Lung (tissue), 12 donors: Measurements from ENCODE around the gene EXOC4. TPM values are rescaled to one million over a fixed set of nuclear protein-coding genes. Genes with fewer than 3 reads are reported as not detected.
A peak's percentile ranks its signal among the peaks of the same experiment; 100 is the strongest.

Experiments
- ATAC-seq: fragments of 200-7000 bp; cut with Tn5 transposase; one replicate; pipeline ENCODE4 v1.9.1; 2020; ENCODE audit warnings: moderate number of reproducible peaks; ENCODE audit not compliant: insufficient read depth, low FRiP score
- DNase-seq, 3 donors: peaks; one replicate each; pipeline ENCODE4 v3.0.0-alpha.2; 2013 to 2017
- H3K27ac ChIP-seq, 2 donors: one replicate each; pipeline ENCODE4 v1.5.1; 2013; ENCODE audit warnings: mild to moderate bottlenecking in 2 of 2, moderate library complexity in 2 of 2, control low read depth in 1 of 2, inconsistent platforms in 1 of 2, low read depth in 1 of 2, low read length in 1 of 2
- H3K27me3 ChIP-seq, 3 donors: one replicate each; pipeline ENCODE4 v1.5.1; 2013; ENCODE audit warnings: low read length in 2 of 3; ENCODE audit not compliant: control insufficient read depth in 3 of 3, insufficient read depth in 3 of 3
- H3K36me3 ChIP-seq, 4 donors: one replicate each; pipeline ENCODE4 v1.5.1; 2013; ENCODE audit warnings: low read length in 4 of 4, mild to moderate bottlenecking in 1 of 4, moderate library complexity in 1 of 4; ENCODE audit not compliant: control insufficient read depth in 4 of 4, insufficient read depth in 4 of 4
- H3K4me1 ChIP-seq, 5 donors: one replicate each; pipeline ENCODE4 v1.5.1; 2013; ENCODE audit warnings: low read length in 5 of 5, mild to moderate bottlenecking in 2 of 5, moderate library complexity in 1 of 5; ENCODE audit not compliant: control insufficient read depth in 5 of 5, insufficient read depth in 5 of 5
- H3K4me3 ChIP-seq: one replicate; pipeline ENCODE4 v1.5.1; 2013; ENCODE audit warnings: mild to moderate bottlenecking, control low read depth, moderate library complexity
- H3K9ac ChIP-seq, 2 donors: one replicate each; pipeline ENCODE4 v1.5.1; 2013; ENCODE audit warnings: low read length in 2 of 2, control low read depth in 1 of 2; ENCODE audit not compliant: insufficient read depth in 1 of 2
- H3K9me3 ChIP-seq, 4 donors: one replicate each; pipeline ENCODE4 v1.5.1; 2013; ENCODE audit warnings: low read length in 3 of 4, mild to moderate bottlenecking in 1 of 4, moderate library complexity in 1 of 4; ENCODE audit not compliant: control insufficient read depth in 4 of 4, insufficient read depth in 3 of 4
- CTCF ChIP-seq: IDR thresholded peaks from 2 replicates; pipeline ENCODE4 v1.5.1; 2012; ENCODE audit warnings: mild to moderate bottlenecking; ENCODE audit errors: control extremely low read depth, extremely low read depth
- WGBS, 2 donors: extraction: QIAGEN DNeasy Blood & Tissue Kit; methylation state at CpG; one replicate each; pipeline ENCODE4 v1.1.7; 2013; 5-methylcytosine and 5-hydroxymethylcytosine counted together
- polyA plus RNA-seq, 2 donors: library from polyadenylated mRNA; stranded (reverse); fragments of 200-250 nt; gene quantifications; one replicate each; pipeline ENCODE4 v1.2.1, GENCODE V29; 2013
- total RNA-seq, 2 donors: library from RNA; depleted of rRNA in 1 of 2; stranded (reverse); fragments of >200 nt in 1 of 2; gene quantifications; one replicate each; pipeline ENCODE4 v1.2.1, GENCODE V29; 2014 to 2021
- donor health status: control.
- donor health status: control.
- donor health status: Bipolar disorder and iron deficiency.
- donor health status: healthy.
- donor health status: DM: yes; HTN: yes; CAD: no.

Gene EXOC4
- total and polyA plus RNA-seq, 4 donors, result 10.3 to 232 (median 47.4) TPM

GRCh38 chr7:133699386-133699785 is 446.5 kb downstream of the EXOC4 start:
- Histone ChIP-seq H3K9ac (no peak overlapping the region), H3K36me3 (peaks cover 0 to 1% (median 0%) of the 10 kb centered on the region in 4 donors), H3K27me3 (no peaks in the 10 kb centered on the region), H3K9me3 (no peaks in the 10 kb centered on the region), H3K4me3 (no peak overlapping the region), H3K27ac (no peak overlapping the region), H3K4me1 (peaks cover 0 to 4% (median 0%) of the 10 kb centered on the region in 5 donors)
- no peak for TF ChIP-seq CTCF
- ATAC-seq, result no peak
- no peak for DNase-seq
- WGBS, 2 donors, result 58 to 85% methylated on average over 4 of the region's 4 CpGs

GRCh38 chr7:133702078-133702477 is 449.2 kb downstream of the EXOC4 start:
- ATAC-seq (no peak), DNase-seq (peak in 1 of 3 donors; percentile 15)
- Histone ChIP-seq H3K27ac (no peak overlapping the region), H3K9me3 (no peaks in the 10 kb centered on the region), H3K36me3 (peaks cover 0 to 1% (median 0%) of the 10 kb centered on the region in 4 donors), H3K4me3 (no peak overlapping the region), H3K4me1 (peaks cover 0 to 6% (median 0%) of the 10 kb centered on the region in 5 donors), H3K9ac (no peak overlapping the region), H3K27me3 (no peaks in the 10 kb centered on the region)
- TF ChIP-seq CTCF, result no peak
- 76 to 81% methylated on average over 6 to 7 of the region's 7 CpGs for WGBS, 2 donors

GRCh38 chr7:133702960-133703359 is 450.1 kb downstream of the EXOC4 start:
- Histone ChIP-seq H3K27me3 (no peaks in the 10 kb centered on the region), H3K36me3 (peaks cover 0 to 1% (median 0%) of the 10 kb centered on the region in 4 donors), H3K9ac (no peak overlapping the region), H3K27ac (no peak overlapping the region), H3K9me3 (no peaks in the 10 kb centered on the region), H3K4me1 (peaks cover 0 to 6% (median 0%) of the 10 kb centered on the region in 5 donors), H3K4me3 (no peak overlapping the region)
- DNase-seq, result no peak
- no peak for TF ChIP-seq CTCF
- WGBS, 2 donors, result 96 to 97% methylated on average over 2 of the region's 2 CpGs
- ATAC-seq, result no peak

GRCh38 chr7:133703547-133703946 is 450.7 kb downstream of the EXOC4 start:
- no peak overlapping the region for H3K4me3 ChIP-seq
- no peak for ATAC-seq
- no peak for TF ChIP-seq CTCF
- 80 to 89% methylated on average over 4 of the region's 4 CpGs for WGBS, 2 donors
- H3K27me3 ChIP-seq, result no peaks in the 10 kb centered on the region
- DNase-seq, result peak in 2 of 3 donors; percentile 24 to 38
- H3K36me3 ChIP-seq, result peaks cover 0 to 1% (median 0%) of the 10 kb centered on the region in 4 donors
- peaks cover 0 to 6% (median 0%) of the 10 kb centered on the region in 5 donors for H3K4me1 ChIP-seq
- H3K9ac ChIP-seq, result no peak overlapping the region
- no peak overlapping the region for H3K27ac ChIP-seq
- H3K9me3 ChIP-seq, result no peaks in the 10 kb centered on the region
